Stimulated activated CD4-positive, alpha-beta T cell treated with anti-CD3 and anti-CD28 coated beads, Interleukin-4, amount 100 ng/mL, for 24 hours (primary cell): ENCODE measurements around the gene TAF10.

Source experiments
- DNase-seq: peaks from one replicate; pipeline ENCODE4 v3.0.0-alpha.2; 2020

Gene TAF10

GRCh38 chr11:6576471-6577373, 35.3 kb downstream of the TAF10 start:
- DNase-seq: no peak

DNA sequence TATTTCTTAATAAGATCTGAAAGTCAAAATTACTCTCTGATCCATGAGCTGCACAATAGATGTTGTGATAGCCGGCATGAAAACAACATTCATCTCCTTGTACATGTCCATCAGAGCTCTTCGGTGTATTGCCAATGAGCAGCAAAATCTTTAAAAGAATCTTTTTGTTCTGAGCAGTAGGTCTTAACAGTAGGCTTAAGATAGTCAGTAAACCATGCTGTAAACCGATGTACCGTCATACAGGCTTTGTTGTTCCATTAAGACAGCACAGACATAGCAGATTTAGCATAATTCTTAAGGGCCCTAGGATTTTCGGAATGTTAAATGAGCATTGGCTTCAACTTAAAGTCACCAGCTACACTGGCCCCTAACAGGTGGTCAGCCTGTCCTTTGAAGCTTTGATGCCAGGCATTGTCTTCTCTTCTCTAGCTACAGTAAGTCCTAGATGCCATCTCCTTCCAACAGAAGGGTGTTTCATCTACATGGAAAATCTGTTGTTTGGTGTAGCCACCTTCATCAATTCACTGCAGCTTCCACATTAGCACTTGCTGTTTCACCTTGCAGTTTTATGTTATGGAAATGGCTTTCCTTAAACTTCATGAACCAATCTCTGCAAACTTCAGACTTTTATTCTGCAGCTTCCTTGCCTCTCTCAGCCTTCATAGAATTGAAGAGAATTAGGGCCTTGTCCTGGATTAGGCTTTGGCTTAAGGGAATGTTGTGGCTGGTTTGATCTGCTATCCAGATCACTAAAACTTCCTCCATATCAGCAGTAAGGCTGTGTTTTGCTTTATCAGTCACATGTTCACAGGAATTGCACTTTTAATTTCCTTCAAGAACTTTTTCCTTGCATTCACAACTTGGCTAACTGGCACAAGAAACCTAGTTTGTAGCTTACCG, 37.0 kb downstream of the TAF10 start:
- DNase-seq: no peak

DNA sequence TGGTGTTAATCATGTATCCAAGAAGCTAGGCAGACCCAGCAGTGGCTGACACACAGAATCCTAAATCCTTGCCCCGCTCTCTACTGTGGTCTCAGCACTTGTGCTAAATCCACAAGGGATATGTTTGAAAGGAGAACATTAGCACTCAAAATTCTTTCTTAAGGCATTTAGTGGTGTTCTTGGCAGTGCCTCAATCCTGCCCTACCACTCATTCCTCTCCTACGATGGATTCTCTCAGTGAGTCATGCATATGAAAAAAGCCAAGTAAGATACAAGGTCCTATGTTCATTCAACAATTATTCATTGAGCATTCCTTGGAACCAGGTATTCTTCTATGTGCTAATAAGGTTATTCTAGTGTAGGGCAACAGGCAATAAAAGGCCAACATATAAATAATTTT, 39.8 kb downstream of the TAF10 start:
- DNase-seq: no peak

DNA sequence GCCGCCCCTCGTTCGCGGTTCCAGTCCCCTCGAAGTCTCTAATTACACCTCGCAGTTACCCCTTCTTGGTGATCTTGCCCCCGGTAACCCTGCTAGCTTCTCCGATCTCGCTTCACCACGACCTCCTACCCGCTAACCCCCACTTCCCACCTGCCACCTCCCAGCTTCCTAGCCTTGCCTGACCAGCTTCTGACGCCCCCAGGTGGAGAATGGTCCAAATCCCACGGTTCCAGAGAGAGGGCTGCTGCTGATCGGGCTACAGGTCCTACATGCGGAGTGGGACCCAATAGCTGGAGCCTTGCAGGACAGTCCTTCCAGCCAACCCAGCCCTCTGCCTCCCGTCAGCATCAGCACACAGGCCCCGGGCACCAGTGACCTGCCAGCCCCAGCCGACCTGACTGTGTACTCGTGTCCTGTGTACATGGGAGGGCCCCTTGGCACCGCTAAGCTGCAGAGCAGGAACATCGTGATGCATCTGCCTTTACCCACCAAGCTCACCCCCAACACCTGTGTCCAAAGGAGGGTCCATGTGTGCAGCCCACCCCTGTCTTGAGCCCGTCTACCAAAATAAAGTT, 40.5 kb downstream of the TAF10 start:
- no peak for DNase-seq

- no peak for DNase-seq
These were observed 41.2 kb downstream of the TAF10 start for GRCh38 chr11:6570691-6571427.

- no peak for DNase-seq
These were observed 42.3 kb downstream of the TAF10 start for GRCh38 chr11:6569706-6570105.

- no peak for DNase-seq
These were observed 43.7 kb downstream of the TAF10 start for GRCh38 chr11:6568191-6568918.

DNA sequence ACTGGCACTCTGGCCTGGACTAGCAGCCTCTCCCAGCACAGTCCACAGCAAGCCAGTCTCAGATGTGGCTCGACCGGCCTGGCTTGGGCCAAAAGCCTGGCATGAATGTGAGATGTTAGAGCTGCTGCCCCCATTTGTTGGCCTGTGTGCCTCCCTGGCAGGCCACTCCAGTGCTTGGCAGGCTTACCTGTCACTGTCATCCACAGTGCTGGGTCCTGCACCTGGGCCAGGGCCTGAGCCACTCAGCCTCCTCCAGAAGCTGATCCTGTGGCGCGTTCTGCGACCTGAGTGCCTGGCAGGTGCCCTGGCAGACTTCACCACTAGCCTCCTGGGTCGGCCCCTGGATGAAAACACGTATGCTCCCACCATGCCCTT, 44.7 kb downstream of the TAF10 start:
- DNase-seq: no peak

GRCh38 chr11:6566704-6567370, 45.2 kb downstream of the TAF10 start:
- DNase-seq: no peak

GRCh38 chr11:6565988-6566703, 45.9 kb downstream of the TAF10 start:
- no peak for DNase-seq

DNA sequence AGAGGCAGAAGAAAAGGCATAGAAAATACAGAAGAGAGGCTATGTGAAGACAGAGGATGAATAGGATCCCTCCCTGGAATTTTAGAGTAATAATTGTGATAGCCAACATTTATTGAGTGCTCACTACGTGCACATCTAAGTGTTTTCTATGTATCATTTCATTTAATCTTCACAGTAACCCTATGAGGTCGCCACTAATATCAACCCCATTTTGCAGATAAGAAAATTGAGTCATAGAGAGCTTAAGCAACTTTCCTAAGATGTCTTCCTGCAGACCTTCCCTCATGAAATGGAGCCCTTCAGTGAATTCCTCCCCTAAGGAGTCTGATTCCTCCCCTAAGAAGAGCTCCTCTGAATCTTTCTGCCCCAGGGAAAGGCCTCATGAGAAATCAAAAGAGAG, 46.7 kb downstream of the TAF10 start:
- DNase-seq: no peak

DNA sequence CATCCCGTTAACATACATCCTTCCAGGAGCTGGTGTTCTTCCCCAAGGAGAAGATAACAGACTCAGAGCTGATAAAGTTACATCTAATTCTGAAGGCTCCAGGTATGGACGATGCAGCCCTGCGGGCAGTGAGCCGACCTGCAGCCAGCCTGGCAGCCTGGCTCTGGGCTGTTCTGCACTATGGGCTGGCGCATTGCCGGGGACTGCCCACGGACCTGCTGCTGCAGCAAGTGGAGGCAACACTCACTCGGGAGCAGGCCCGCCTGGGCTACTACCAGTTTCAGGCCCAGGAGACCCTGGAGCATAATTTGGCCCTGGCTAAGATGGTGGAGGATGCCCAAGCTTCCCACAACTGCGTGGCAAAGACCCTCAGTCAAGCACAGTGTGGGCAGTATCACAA, 48.3 kb downstream of the TAF10 start:
- no peak for DNase-seq

- DNase-seq: no peak
These were observed 48.8 kb downstream of the TAF10 start for GRCh38 chr11:6563121-6563619.

GRCh38 chr11:6561288-6561687, 50.7 kb downstream of the TAF10 start:
- DNase-seq: no peak
